HT1080 (cell line): ENCODE measurements around the gene ELMO1. TPM values are rescaled to one million over a fixed set of nuclear protein-coding genes. Genes with fewer than 3 reads are reported as not detected.

Experiments used
- DNase-seq: peaks from one replicate; pipeline ENCODE4 v3.0.0-alpha.2; 2015; ENCODE audit warnings: low read depth
- total RNA-seq: library from RNA; depleted of rRNA; stranded (reverse); fragments of >200 nt; shearing (Covaris generic); gene quantifications from 2 replicates; pipeline ENCODE4 v1.2.3, GENCODE V29; 2014

Gene ELMO1
- total RNA-seq, 1 experiment from 2014 or later = 12.3 TPM

DNA sequence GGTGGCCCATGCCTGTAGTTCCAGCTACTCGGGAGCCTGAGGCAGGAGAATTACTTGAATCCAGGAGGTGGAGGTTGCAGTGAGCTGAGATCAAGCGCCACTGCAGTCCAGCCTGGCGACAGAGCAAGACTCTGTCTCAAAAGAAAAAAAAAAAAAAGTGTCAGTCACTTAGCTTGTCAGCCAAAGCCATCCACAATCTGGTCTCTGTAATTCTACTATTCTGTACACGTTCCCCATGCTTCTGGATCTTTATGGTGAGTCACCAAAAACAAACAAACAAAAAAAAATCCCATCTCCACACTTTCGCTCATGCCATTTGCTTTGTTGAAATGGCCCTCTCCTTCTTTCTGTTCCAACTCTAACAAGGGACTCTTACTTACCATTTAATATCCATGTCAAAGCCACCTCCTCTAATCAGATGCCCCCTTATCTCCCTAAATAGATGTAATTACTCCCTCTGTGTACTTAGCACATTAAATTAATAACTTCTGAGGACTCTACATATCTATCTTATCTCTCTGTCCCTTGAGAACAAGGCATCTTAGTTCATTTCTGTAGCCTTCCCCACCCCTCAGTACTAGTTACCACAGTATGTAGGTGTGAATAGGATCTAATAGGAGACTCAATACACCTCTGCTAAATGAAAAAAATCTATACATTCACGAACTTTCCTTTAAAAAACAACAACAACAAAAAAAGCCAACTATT lies 128.4 kb downstream of the ELMO1 start:
- peak; percentile 3 for DNase-seq

DNA sequence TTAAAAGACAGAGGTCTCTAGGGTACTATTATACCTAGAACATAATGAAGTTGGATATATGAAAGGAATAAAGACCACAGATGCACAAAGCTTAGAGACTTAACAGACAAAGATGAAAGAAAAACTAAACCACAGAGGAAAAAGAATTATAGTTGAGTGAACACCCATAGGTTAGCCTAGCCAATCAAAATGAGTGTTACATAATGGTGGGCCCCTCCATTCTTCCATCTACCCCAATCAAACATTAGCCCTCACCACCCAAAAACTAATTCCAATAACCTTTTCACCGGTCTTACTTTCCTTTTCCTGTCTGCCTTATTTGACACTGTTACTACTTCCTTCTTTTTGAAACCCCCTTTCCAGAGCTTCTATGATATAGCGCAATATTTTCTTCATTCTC lies 130.1 kb downstream of the ELMO1 start:
- DNase-seq = no peak

- no peak for DNase-seq
Observed at GRCh38 chr7:37315772-37316715, 132.6 kb downstream of the ELMO1 start.

- DNase-seq = no peak
Observed at GRCh38 chr7:37312608-37313007, 136.1 kb downstream of the ELMO1 start.

- peak; percentile 65 for DNase-seq
Observed at GRCh38 chr7:37311355-37311754, 137.3 kb downstream of the ELMO1 start.

- no peak for DNase-seq
Observed at GRCh38 chr7:37310327-37311080, 138.2 kb downstream of the ELMO1 start.

- DNase-seq = no peak
Observed at GRCh38 chr7:37309493-37309892, 139.2 kb downstream of the ELMO1 start.

DNA sequence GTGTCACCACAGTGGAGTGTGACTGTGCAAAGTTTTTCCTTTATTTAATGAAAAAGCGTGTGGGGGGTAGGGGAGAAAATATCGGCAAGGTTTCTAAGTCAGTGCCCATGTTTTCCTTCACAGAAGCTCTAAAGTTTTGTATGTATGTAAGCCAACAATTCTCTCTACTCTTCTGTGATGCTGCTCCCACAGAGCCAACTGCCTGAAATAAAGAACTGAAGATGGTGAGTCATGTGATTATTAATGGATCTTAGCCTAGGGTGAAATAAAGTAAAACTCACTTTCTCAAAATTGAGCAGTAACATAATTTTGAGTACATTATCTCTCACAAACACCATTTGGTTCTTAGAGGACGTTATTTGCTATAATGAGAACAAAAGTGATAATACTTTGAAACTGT lies 143.7 kb downstream of the ELMO1 start:
- no peak for DNase-seq

- DNase-seq = peak; percentile 6
Observed at GRCh38 chr7:37297546-37297945, 151.1 kb downstream of the ELMO1 start.

DNA sequence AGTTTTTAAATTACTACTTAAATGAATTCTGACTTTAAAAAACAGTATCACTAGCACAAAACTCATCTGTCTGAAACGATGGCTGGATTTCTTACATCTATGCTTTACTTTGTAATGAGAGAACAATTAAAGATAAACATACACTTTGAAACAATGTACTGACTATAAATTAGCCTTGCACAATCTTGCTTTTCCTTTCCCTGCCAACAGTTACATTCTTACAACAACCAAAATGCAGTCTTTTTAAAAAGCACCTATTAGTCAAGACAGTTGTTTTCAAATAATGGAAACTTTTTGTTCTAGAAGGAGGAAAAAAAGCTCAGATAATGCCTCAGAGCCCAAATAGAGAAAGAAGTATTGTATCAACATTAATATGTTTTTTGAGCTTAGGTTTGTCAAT lies 153.3 kb downstream of the ELMO1 start:
- DNase-seq = no peak

DNA sequence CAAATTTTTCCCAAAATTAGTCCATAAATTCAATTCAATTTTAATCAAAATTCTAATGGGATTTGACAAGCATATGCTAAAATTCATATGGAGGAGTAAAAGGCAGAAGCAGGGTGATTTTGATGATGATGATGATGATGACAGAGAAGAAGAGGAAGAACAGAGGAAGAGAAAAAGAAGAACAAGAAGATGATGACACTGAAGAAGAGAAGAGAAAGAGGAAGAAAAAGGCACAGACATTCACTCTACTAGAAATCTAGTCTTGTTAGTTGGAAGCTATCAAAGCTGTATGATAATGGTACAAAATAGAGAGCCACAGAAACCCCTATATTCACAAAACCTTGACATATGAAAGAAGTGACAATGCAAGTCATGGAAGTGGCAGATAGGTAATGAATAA lies 157.9 kb downstream of the ELMO1 start:
- no peak for DNase-seq

- DNase-seq = no peak
Observed at GRCh38 chr7:37289781-37290180, 158.9 kb downstream of the ELMO1 start.

- no peak for DNase-seq
Observed at GRCh38 chr7:37289367-37289766, 159.3 kb downstream of the ELMO1 start.

DNA sequence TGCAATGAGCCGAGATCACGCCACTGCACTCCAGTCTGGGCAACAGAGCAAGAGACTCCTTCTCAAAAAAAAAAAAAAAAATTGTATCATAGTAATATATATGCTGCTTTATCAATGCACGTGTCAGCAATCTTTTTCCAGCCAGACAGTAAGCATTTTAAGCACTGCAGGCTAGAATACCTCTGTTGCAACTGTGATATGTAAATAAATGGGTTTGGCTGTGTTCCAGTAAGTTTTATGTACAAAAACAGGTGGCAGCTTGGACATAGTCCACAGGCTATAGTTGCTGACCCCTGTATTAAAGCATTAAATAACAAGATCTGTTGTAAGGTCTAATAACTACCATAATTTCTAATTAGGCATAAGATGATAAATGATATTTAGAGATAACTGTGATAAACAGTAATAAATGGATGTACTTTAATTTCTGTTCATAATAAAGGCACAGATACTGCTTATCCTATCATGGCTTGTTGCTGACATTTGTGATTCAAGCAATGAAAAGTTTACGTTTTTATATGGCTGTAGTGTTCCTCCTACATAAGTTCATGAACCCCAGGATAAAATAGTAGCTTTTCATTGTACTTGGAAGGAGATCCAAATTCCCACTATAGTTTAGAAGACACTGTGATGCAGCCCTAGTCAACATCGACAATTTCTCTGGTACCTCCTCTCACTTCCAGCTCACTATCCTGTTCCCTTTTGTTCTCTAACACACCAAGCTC lies 161.4 kb downstream of the ELMO1 start:
- DNase-seq = no peak

DNA sequence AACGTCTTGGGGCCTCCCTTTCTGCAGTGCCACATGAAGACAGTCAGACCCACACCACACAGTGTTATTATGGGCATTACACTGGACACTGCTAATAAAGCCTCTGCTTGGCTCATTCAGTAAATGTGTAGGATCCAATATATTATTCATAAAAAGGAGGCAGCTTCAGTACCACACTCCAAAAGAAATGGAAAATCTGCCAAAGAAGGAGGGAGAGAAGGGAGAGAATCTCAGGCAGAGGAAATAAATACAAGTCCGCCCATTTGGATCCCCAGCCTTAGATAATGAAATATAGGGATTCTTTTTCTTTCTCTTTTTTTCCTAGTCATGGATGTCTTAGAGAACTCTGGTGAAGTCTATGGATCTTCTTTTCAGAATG lies 162.2 kb downstream of the ELMO1 start:
- DNase-seq = no peak

GRCh38 chr7:37285706-37286453 lies 162.8 kb downstream of the ELMO1 start:
- no peak for DNase-seq

- DNase-seq = peak; percentile 46
Observed at GRCh38 chr7:37284805-37285231, 163.8 kb downstream of the ELMO1 start.

GRCh38 chr7:37284285-37284684 lies 164.4 kb downstream of the ELMO1 start:
- DNase-seq = no peak

DNA sequence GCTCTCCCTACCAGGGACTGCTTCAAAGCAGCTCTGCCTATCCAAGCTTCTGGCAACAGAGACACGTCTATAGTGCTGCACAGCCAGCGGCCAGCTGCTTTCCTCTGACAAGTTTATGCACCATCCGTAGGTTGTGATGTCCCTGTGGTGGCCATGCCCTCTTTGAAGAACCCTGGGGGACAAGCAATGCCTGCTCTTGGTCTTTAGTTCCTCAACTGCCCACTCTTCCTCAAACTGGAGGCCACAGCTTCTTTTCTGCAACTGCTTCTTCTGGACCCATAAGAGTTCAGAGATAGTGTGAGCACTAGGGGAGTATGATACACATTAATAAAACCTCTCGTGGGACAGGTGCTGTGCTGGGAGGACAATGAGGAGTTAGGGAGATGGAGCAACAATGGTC lies 164.9 kb downstream of the ELMO1 start:
- no peak for DNase-seq

- DNase-seq = no peak
Observed at GRCh38 chr7:37282927-37283326, 165.7 kb downstream of the ELMO1 start.

DNA sequence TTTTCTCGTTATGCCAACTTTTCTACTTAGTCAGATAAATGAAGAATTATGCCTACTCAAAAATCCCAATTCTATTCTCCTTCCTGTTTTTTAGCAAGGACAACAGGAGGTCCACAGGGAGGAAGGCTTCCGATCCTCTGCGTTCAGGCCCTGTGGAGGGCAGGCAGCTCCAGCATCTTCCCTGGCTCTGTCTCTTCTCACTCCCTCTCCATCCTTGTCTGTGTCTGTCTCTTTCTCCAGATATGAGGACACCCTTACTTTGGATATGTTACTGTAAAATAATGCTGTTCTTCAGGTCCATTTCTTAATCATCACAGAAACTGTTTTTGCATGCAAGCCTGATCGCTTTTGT lies 166.6 kb downstream of the ELMO1 start:
- no peak for DNase-seq
